ENCODE data around the gene MDGA2. TPM values are rescaled to one million over a fixed set of nuclear protein-coding genes. Genes with fewer than 3 reads are reported as not detected.

The MDGA2 gene
- total and polyA plus RNA-seq, 2 of the 8 experiments (the other 6 are each of a cell fraction or from before 2014, with no cell fraction given) = 0.11 to 0.69 TPM

DNA sequence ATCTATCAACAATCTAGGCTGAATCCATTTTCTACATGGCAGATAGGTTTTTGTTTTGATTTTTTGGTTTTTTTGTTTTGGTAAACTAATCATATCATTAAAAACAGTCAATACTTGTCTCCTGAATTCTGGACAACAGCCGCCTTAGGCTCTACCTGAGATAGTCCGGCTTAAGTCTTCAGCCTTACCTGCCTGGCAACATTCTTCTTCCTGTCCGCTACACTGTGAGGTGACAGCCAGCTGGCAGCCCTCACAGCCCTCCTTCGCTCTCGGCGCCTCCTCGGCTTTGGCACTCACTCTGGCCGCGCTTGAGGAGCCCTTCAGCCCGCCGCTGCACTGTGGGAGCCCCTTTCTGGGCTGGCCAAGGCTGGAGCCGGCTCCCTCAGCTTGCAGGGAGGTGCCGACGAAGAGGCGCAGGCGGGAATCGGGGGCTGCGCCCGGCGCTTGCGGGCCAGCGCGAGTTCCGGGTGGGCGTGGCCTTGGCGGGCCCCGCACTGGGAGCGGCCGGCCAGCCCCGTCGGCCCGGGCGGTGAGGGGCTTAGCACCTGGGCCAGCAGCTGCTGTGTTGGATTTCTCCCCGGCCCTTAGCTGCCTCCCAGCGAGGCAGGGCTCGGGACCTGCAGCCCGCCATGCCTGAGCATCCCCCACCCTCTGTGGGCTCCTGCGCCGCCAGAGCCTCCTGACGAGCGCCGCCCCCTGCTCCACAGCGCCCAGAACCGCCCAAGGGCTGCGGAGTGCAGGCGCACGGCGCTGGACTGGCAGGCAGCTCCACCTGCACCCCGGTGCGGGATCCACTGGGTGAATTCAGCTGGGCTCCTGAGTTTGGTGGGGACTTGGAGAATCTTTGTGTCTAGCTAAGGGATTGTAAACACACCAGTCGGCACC is 49.0 kb downstream of the MDGA2 start:
- no peak for DNase-seq (ENCODE audit: low read depth in 1 of 2, low spot score in 2 of 2)
- Histone ChIP-seq H3K4ac (replicated peaks; ENCODE audit: insufficient read length, low read depth, low read length) (no peak overlapping the region), H3K4me2 (ENCODE audit: insufficient read depth in 1 of 2, low read depth in 2 of 2, low read length in 2 of 2) (no peak overlapping the region), H2BK12ac (ENCODE audit: low read depth, low read length) (no peak overlapping the region), H3K23me2 (ENCODE audit: low read depth, low read length) (no peaks in the 10 kb centered on the region), H3K27me3 (replicated peaks in 1 of 4; ENCODE audit: control insufficient read depth in 3 of 4, extremely low read depth in 1 of 4, insufficient read depth in 3 of 4, low read length in 3 of 4) (no peaks in the 10 kb centered on the region), H3K56ac (replicated peaks; ENCODE audit: insufficient read length, low read depth, low read length) (no peak overlapping the region), H3K36me3 (ENCODE audit: control insufficient read depth in 2 of 4, insufficient read depth in 4 of 4, low read length in 3 of 4) (no peaks in the 10 kb centered on the region), H2BK20ac (ENCODE audit: low read length) (no peak overlapping the region), H3K9ac (replicated peaks in 1 of 4; ENCODE audit: extremely low read depth in 1 of 4, low read depth in 3 of 4, low read length in 3 of 4) (no peak overlapping the region), H4K5ac (ENCODE audit: insufficient read length, low read depth, low read length) (no peak overlapping the region), H2AK5ac (ENCODE audit: low read depth, low read length) (no peak overlapping the region), H3K23ac (ENCODE audit: insufficient read length) (no peak overlapping the region), H2BK5ac (ENCODE audit: low read depth, low read length) (no peak overlapping the region), H3K4me3 (ENCODE audit: extremely low read depth in 1 of 4, insufficient read depth in 2 of 4, low read depth in 3 of 4, low read length in 4 of 4) (no peak overlapping the region), H3K4me1 (replicated peaks in 1 of 4; ENCODE audit: control insufficient read depth in 3 of 4, insufficient read depth in 4 of 4, low read length in 3 of 4) (no peaks in the 10 kb centered on the region), H2AFZ (ENCODE audit: low read length) (no peak overlapping the region), H2BK120ac (replicated peaks; ENCODE audit: low read depth, low read length) (no peak overlapping the region), H4K91ac (replicated peaks; ENCODE audit: insufficient read length, low read length) (no peak overlapping the region), H4K20me1 (replicated peaks in 1 of 2; ENCODE audit: control insufficient read depth in 1 of 2, insufficient read depth in 2 of 2, low read length in 2 of 2) (no peaks in the 10 kb centered on the region), H4K8ac (ENCODE audit: extremely low read depth, insufficient read depth, low read length) (no peak overlapping the region), H3K79me1 (ENCODE audit: low read depth, low read length) (no peaks in the 10 kb centered on the region), H2BK15ac (ENCODE audit: low read length) (no peak overlapping the region), H3K18ac (ENCODE audit: extremely low read depth, low read length) (no peak overlapping the region), H3K79me2 (ENCODE audit: control insufficient read depth in 1 of 2, insufficient read depth in 2 of 2, low read length in 2 of 2) (no peaks in the 10 kb centered on the region), H3K9me3 (ENCODE audit: insufficient read depth in 2 of 2, low read depth in 1 of 2, low read length in 1 of 2) (peaks cover 0 to 8% of the 10 kb centered on the region in 2 experiments; a peak in 2 of 4 replicates), H3K14ac (ENCODE audit: insufficient read length) (no peak overlapping the region), H3K27ac (ENCODE audit: low read depth, low read length) (no peak overlapping the region)
- POLR2A ChIA-PET (ENCODE audit: partially characterized antibody) = no interaction called here
- 92% methylated on average over 16 of the region's 51 CpGs; no CpG with 5 or more reads in 1 of the 2 experiments for WGBS, 2 experiments (ENCODE audit: extremely low coverage in 1 of 2, insufficient coverage in 1 of 2, insufficient read length in 1 of 2, insufficient replicate concordance in 2 of 2, low coverage in 1 of 2, low lambda C conversion rate in 2 of 2, missing lambda C conversion rate in 1 of 2)
- CTCF ChIA-PET (ENCODE audit: partially characterized antibody) = no interaction called here
- no peak for FAIRE-seq
- TF ChIP-seq TAF7 (optimal IDR thresholded peaks at IDR 0.05; ENCODE audit: borderline replicate concordance, low read depth, low read length) (no peak), NRF1 (IDR thresholded peaks at IDR 0.05; ENCODE audit: low read depth, low read length) (no peak), YY1 (IDR thresholded peaks at IDR 0.05; ENCODE audit: low read depth, low read length) (no peak), CHD2 (IDR thresholded peaks at IDR 0.05; ENCODE audit: low read length) (no peak), ZNF274 (IDR thresholded peaks at IDR 0.05; ENCODE audit: borderline replicate concordance, extremely low read depth, low read length) (no peak), RNF2 (IDR thresholded peaks at IDR 0.05; ENCODE audit: borderline replicate concordance, low read depth, low read length, missing control alignments, poor library complexity, severe bottlenecking) (no peak), JUND (IDR thresholded peaks at IDR 0.05; ENCODE audit: low read length) (no peak), POLR2AphosphoS5 (IDR thresholded peaks at IDR 0.05; ENCODE audit: low read depth, low read length) (no peak), SIX5 (IDR thresholded peaks at IDR 0.05; ENCODE audit: low read depth, low read length) (no peak), BRCA1 (IDR thresholded peaks at IDR 0.05; ENCODE audit: low read depth, low read length) (no peak)

Data from H1 (cell line).